Ishikawa (cell line): ENCODE data around the gene RFC5.

ENCODE experiments used
- CEBPB ChIP-seq: IDR thresholded peaks from 2 replicates; pipeline ENCODE4 v1.6.1; 2012
- CREB1 ChIP-seq: IDR thresholded peaks from 2 replicates; pipeline ENCODE4 v1.6.1; 2012; ENCODE audit warnings: low read depth
- EGR1 ChIP-seq: IDR thresholded peaks from 2 replicates; pipeline ENCODE4 v1.6.1; 2012
- EP300 ChIP-seq: IDR thresholded peaks from 2 replicates; pipeline ENCODE4 v1.6.1; 2012; ENCODE audit warnings: borderline replicate concordance
- FOXM1 ChIP-seq: IDR thresholded peaks from 2 replicates; pipeline ENCODE4 v1.6.1; 2012; ENCODE audit warnings: low read depth, borderline replicate concordance
- MAX ChIP-seq: IDR thresholded peaks from 2 replicates; pipeline ENCODE4 v1.6.1; 2012
- NFIC ChIP-seq: IDR thresholded peaks from 2 replicates; pipeline ENCODE4 v1.6.1; 2012
- RAD21 ChIP-seq: IDR thresholded peaks from 2 replicates; pipeline ENCODE4 v1.6.1; 2012; ENCODE audit warnings: low read depth
- TAF1 ChIP-seq: IDR thresholded peaks from 2 replicates; pipeline ENCODE4 v1.6.1; 2012; ENCODE audit warnings: low read depth, mild to moderate bottlenecking
- TCF12 ChIP-seq: IDR thresholded peaks from 2 replicates; pipeline ENCODE4 v1.6.1; 2012; ENCODE audit warnings: low read depth
- TEAD4 ChIP-seq: IDR thresholded peaks from 2 replicates; pipeline ENCODE4 v1.6.1; 2012
- USF1 ChIP-seq: IDR thresholded peaks from 2 replicates; pipeline ENCODE4 v1.6.1; 2012
- YY1 ChIP-seq: IDR thresholded peaks from 2 replicates; pipeline ENCODE4 v1.6.1; 2012; ENCODE audit warnings: low read depth
- ZBTB7A ChIP-seq: IDR thresholded peaks from 2 replicates; pipeline ENCODE4 v1.6.1; 2012; ENCODE audit warnings: low read depth
- TF ChIP-seq, protein P1 (sequence below): IDR thresholded peaks from 2 replicates; pipeline ENCODE4 v1.6.1; 2012; ENCODE audit warnings: low read depth, mild to moderate bottlenecking

RFC5 gene

GRCh38 chr12:118042091-118042490 is 25.6 kb downstream of the RFC5 start:
- no peak for TF ChIP-seq USF1
- TF ChIP-seq RAD21 = no peak
- no peak for TF ChIP-seq CREB1
- no peak for TF ChIP-seq EGR1
- no peak for TF ChIP-seq NFIC
- TF ChIP-seq MAX = no peak
- no peak for TF ChIP-seq YY1
- TF ChIP-seq, protein P1, sequence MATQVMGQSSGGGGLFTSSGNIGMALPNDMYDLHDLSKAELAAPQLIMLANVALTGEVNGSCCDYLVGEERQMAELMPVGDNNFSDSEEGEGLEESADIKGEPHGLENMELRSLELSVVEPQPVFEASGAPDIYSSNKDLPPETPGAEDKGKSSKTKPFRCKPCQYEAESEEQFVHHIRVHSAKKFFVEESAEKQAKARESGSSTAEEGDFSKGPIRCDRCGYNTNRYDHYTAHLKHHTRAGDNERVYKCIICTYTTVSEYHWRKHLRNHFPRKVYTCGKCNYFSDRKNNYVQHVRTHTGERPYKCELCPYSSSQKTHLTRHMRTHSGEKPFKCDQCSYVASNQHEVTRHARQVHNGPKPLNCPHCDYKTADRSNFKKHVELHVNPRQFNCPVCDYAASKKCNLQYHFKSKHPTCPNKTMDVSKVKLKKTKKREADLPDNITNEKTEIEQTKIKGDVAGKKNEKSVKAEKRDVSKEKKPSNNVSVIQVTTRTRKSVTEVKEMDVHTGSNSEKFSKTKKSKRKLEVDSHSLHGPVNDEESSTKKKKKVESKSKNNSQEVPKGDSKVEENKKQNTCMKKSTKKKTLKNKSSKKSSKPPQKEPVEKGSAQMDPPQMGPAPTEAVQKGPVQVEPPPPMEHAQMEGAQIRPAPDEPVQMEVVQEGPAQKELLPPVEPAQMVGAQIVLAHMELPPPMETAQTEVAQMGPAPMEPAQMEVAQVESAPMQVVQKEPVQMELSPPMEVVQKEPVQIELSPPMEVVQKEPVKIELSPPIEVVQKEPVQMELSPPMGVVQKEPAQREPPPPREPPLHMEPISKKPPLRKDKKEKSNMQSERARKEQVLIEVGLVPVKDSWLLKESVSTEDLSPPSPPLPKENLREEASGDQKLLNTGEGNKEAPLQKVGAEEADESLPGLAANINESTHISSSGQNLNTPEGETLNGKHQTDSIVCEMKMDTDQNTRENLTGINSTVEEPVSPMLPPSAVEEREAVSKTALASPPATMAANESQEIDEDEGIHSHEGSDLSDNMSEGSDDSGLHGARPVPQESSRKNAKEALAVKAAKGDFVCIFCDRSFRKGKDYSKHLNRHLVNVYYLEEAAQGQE = no peak
- no peak for TF ChIP-seq CEBPB
- no peak for TF ChIP-seq TCF12
- TF ChIP-seq TEAD4 = no peak
- no peak for TF ChIP-seq FOXM1
- no peak for TF ChIP-seq ZBTB7A
- no peak for TF ChIP-seq TAF1
- TF ChIP-seq EP300 = no peak

DNA sequence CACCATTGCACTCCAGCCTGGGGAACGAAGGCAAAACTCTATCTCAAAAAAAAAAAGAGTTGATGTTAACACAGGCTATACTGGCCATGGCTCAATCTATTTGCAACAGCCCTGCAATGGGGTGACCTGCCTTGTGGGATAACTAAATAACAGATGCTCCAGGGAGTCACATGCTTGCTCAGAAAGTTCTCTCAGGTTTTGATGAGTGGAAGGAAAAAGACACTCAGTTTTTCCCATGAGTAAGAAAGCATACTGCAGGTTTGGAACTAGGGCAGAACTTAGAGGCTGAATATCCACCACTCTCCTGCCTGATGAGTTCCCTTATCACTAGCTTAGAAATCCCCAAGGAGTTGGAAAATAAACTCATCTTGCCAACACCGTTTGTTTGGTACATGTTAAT is 27.6 kb downstream of the RFC5 start:
- TF ChIP-seq TEAD4 (no peak), CEBPB (no peak), EGR1 (no peak), NFIC (no peak), ZBTB7A (no peak), FOXM1 (no peak), USF1 (no peak), EP300 (no peak), RAD21 (no peak)
- TF ChIP-seq, protein P1 = no peak

DNA sequence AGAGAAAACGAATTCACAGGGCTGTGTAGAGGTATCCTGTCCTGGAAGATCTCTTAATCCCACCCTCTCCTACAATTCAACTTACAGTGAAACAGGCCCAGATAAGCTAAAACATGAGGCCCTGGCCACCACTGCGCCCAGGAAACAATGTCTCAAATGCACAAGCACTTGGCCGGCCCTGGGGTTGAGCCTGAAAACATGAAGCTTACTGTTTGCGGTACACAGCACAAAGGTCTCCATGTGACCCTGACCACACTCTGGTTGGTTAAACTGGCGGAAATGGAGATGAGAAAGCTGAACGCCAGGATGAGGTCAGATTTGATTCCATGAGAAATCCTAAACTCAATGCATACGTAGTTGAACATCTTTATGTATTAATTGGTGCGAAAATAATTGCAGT is 28.1 kb downstream of the RFC5 start:
- TF ChIP-seq RAD21 = no peak
- no peak for TF ChIP-seq USF1
- TF ChIP-seq EGR1 = no peak
- TF ChIP-seq YY1 = no peak
- TF ChIP-seq TEAD4 = no peak
- TF ChIP-seq, protein P1 = no peak
- no peak for TF ChIP-seq FOXM1
- TF ChIP-seq TCF12 = no peak
- no peak for TF ChIP-seq NFIC
- no peak for TF ChIP-seq CEBPB
- TF ChIP-seq ZBTB7A = no peak
- TF ChIP-seq TAF1 = no peak

GRCh38 chr12:118046430-118046829 is 29.9 kb downstream of the RFC5 start:
- TF ChIP-seq RAD21 (no peak), TCF12 (no peak), CREB1 (no peak), MAX (no peak), EP300 (no peak), USF1 (no peak), NFIC (no peak), YY1 (no peak), TAF1 (no peak), EGR1 (no peak), CEBPB (no peak), ZBTB7A (no peak), TEAD4 (no peak), FOXM1 (no peak)
- TF ChIP-seq, protein P1 = no peak
